ENCODE results near the gene TRIM43. TPM values are rescaled to one million over a fixed set of nuclear protein-coding genes. Genes with fewer than 3 reads are reported as not detected.

TRIM43 gene
- total and polyA plus RNA-seq, 2 donors (not counting 3 experiments of a cell fraction or from before 2014, with no cell fraction given): not detected

Small RNAs within 50 kb of the gene (small RNA-seq; reads per million reads assigned to genes)
- not detected for gene AC009237.4 (ENCODE audit: insufficient read depth, insufficient read length, low read depth, low replicate concordance)
- not detected for gene AC009237.7 (ENCODE audit: insufficient read depth, insufficient read length, low read depth, low replicate concordance)

Other genes starting within 250 kb of the TRIM43 start
- 27.5 and 33.1 TPM in 2 replicates for gene FAHD2A, start 189.3 kb upstream of the TRIM43 start, total RNA-seq
- 32.9 and 37.0 TPM in 2 replicates for gene FAHD2A, start 189.3 kb upstream of the TRIM43 start, polyA plus RNA-seq
- not detected in 2 replicates for gene TRIM43B, start 107.2 kb upstream of the TRIM43 start, total RNA-seq
- gene TRIM43B, start 107.2 kb upstream of the TRIM43 start, polyA plus RNA-seq: not detected in 2 replicates